Jurkat, Clone E6-1 (cell line): ENCODE results near the gene LCN6.
"Not testable (repeated sequence)": the region's sequence is repeated elsewhere in the genome, so short reads cannot be mapped to it uniquely, and the experiment has no call there.

ENCODE experiments used
- DNase-seq: peaks from one replicate; pipeline ENCODE4 v3.0.0-alpha.2; 2011; ENCODE audit warnings: low read depth, low spot score
- H3K4me3 ChIP-seq: 2 replicates; pipeline ENCODE4 v1.5.1; 2011; ENCODE audit warnings: mild to moderate bottlenecking, low read length, control low read depth, moderate library complexity

Gene LCN6

GRCh38 chr9:136719195-136719880, 29.0 kb downstream of the LCN6 start:
- DNase-seq: no peak
- no peak overlapping the region for H3K4me3 ChIP-seq

DNA sequence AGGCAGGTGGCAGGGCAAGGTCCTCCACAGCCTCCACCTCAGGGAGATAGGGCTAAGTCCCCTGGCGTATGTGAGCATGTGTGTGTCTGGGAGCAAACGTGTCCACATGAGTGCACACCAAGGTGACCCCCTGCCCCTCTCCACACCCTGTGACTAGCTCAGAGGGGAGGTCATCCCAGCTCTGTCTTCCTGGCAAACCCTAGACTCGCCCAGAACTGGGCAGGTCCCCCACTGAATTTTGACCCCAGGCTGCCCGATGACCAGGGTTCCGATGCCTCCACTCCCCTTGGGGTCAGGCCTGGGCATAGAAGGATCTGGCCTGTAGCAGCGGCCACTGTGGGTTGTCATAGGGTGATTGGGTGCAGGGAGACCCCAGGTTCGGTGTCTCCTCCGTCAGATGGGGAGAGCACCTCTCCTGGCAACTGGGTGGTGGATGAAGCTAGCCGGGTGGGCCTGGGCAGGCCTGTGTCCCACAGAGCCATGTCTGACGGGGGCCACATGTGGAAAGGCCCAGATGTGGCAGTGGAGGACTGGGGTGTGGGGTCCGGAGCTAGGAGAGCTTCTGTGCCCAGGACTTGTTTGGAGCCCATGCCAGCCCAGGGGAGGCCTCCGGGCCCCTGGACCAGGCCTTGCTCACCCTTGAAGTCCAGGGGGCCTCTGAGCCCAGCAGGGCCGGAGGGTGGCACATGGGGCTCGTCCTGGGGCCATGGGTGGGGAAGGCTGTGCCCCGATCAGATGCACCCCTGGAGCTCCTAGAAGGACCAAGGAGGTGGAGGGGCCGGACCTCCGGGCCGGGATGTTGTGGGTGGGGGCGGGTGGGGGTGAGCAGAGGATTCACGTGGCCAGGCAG, 29.8 kb downstream of the LCN6 start:
- no peak overlapping the region for H3K4me3 ChIP-seq
- no peak for DNase-seq

GRCh38 chr9:136717399-136717798, 30.9 kb downstream of the LCN6 start:
- DNase-seq: no peak

GRCh38 chr9:136714893-136715274, 33.4 kb downstream of the LCN6 start:
- H3K4me3 ChIP-seq: no peak overlapping the region

More at GRCh38 chr9:136717399-136717798, 30.9 kb downstream of the LCN6 start:
- H3K4me3 ChIP-seq: no peak overlapping the region

DNA sequence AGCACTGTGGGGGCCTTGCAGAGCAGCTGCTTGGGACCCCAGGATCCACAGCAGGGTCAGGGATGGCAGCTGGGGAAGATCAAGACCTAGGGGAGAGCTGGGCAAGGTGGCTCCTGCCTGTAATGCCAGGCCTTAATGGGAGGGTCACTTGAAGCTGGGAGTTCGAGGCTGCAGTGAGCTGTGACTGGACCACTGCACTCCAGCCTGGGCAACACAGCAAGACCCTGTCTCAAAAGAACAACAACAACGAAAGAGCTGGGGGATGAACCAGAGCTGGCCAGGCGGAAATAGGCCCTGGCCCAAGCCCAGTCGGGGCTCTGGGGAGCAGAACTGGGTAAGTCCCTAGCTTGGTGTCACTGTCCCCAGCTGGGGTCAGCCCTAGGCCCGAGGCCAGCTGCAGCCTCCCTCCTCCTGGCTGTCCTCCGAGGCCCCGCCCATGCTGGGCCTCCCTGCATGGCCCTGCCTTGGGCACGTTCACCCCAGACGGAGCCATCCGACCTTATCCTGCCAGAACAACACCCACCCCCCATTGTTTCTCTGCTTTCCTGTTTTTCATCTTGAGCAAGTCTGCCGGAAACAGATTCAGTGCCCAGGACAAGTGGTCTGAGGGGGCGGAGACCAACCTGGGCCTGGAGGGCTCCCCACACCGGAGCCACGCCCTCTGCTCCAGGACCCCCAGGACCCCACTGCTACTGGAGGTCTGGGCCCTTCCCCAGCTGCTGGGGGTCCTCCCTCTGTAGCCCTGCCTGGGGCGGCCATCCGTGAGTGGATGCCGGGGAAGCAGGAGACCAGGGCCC, 34.0 kb downstream of the LCN6 start:
- H3K4me3 ChIP-seq: no peak overlapping the region
- DNase-seq: no peak

More at GRCh38 chr9:136714893-136715274, 33.4 kb downstream of the LCN6 start:
- no peak for DNase-seq

DNA sequence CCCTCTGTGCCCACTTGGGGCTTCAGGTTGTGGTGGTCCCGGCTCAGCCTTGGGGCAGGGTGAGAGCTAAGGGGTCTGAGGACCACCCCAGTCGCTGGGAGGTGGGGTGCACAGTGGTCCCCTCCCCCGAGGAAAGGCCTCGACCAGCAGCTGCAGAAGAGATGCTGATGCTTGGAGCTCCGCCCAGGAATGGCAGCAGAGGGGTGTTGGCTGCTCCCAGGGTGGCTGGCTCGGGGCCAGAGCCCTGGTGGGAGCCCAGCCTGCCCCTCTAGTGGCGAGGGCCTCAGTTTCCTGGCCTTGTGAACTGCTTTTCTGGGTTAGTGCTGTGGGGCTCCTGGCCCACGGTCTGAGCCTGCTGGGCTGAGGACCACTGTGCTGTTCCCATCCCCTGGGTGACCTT, 34.8 kb downstream of the LCN6 start:
- H3K4me3 ChIP-seq: peak overlapping the region; percentile 68
- no peak for DNase-seq

DNA sequence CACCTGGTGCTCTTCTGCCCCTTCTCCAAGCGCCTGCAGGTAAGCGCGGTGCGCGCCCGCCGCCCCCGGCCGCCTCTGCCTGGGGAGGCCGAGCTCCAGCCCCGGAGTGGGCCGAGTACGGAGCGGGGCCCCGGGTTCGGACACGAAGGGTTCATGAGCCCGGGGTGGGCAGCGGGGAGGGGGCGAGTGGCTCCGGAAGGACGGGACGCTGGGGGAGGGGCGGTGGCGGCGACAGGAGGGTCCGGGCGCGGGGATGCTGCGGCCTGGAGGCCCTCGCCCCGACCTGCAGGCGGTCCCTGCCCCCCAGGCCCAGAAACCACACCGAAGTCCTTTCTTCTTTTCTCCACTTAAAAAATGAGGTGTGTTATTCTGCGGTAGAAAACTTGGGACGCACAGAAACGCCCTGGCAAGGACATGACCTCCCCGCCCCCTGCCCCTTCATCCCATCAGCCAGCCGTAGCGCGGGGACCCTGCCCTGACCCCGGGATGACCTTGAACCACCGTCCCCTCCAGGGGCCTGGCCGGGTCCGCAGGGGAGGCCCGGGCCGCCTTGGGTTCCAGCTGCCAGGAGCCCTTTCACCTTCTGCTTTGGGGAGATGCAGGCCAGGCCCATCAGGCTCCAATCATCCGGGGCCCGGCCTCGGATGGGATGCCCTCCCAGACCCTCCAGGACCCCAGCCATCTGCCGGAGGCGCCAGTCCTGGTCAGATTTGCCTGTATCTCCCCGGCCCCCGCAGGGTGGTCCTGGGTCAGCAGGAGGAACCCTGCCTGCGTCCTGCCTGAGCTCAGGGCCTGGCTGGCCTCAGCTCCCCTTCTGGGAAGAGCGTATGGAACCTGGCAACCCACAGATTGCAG, 35.4 kb downstream of the LCN6 start:
- DNase-seq: no peak
- H3K4me3 ChIP-seq: peak overlapping the region; percentile 68

- DNase-seq: peak; percentile 33
- H3K4me3 ChIP-seq: peak within 1 kb of the TSS; percentile 68
These were observed 36.3 kb downstream of the LCN6 start, which contains the start of gene DIPK1B for GRCh38 chr9:136711751-136712689. TSS of gene DIPK1B (plus strand) at chr9:136712572. CDS start at chr9:136712666, 94 bp downstream.

GRCh38 chr9:136711219-136711648, 37.1 kb downstream of the LCN6 start:
- not testable (repeated sequence) for DNase-seq, H3K4me3 ChIP-seq

- no peak overlapping the region for H3K4me3 ChIP-seq
- no peak for DNase-seq
These were observed 37.8 kb downstream of the LCN6 start for GRCh38 chr9:136710543-136710942.

GRCh38 chr9:136709454-136710109, 38.7 kb downstream of the LCN6 start:
- H3K4me3 ChIP-seq: no peak overlapping the region
- DNase-seq: no peak

DNA sequence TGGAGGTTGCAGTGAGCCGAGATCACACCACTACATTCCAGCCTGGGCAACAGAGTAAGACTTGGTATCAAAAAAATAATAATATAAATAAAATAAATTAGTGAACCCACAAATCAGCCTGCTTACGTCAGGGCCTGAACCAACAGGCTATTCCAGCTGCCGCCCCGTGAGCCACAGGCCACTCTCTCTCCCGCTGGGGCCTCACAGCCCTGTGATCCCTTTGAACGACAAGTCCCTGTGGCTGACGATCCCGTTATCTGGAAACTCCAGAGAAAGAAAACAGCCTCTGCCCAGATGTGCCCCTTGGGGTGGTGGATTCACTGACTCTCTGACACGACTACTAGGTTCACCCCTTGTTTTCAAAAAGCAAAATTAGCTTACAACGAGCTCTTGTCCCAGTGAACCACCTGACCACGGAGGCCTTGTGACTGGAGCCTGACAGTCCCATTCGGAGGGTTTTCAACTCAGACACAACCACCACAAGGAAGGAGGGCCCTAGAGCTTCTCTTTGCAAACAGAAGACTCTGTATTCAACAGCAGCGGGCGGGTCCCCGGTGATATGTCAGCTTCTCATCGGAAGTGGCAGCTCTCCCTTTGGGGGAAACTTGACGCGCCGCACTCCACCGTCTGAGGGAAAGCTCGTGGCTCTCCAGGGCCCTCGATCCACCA, 40.3 kb downstream of the LCN6 start:
- no peak overlapping the region for H3K4me3 ChIP-seq
- no peak for DNase-seq

DNA sequence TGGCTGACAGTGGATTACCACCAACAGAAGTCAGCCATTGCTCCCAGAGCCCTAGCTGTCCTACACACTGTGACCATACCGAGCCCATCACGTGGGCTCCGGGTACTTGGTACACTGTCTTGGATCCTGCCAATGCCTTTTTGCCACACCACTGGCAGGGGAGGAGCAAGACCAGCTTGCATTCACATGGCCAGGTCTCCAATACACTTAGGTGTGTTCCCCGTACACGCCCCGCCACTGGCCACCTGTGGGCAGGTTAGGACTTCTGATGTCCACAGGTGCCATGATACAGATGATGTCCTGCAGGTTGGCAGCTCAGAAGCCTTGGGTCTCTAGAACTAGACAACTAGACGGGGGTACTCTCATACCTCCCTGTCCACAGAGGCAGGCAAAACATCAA, 41.3 kb downstream of the LCN6 start:
- H3K4me3 ChIP-seq: no peak overlapping the region
- no peak for DNase-seq

GRCh38 chr9:136705564-136705963, 42.8 kb downstream of the LCN6 start:
- no peak overlapping the region for H3K4me3 ChIP-seq
- DNase-seq: no peak

DNA sequence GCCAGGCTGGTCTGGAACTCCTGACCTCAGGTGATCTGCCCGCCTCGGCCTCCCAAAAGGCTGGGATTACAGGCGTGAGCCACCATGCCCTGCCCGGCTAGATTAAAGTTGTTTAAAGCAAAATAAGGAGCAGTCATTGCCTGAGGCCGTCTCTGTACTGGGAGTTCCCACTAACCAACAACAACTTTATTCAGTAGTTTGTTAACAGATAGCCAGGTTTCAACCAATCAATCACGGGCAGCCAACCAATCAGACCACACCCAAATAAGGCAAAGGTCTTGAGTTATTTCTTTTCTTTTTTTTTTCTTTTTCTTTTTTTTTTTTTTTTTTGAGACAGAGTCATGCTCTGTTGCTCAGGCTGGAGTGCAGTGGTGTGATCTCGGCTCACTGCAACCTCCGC, 43.6 kb downstream of the LCN6 start:
- DNase-seq, H3K4me3 ChIP-seq: not testable (repeated sequence)

DNA sequence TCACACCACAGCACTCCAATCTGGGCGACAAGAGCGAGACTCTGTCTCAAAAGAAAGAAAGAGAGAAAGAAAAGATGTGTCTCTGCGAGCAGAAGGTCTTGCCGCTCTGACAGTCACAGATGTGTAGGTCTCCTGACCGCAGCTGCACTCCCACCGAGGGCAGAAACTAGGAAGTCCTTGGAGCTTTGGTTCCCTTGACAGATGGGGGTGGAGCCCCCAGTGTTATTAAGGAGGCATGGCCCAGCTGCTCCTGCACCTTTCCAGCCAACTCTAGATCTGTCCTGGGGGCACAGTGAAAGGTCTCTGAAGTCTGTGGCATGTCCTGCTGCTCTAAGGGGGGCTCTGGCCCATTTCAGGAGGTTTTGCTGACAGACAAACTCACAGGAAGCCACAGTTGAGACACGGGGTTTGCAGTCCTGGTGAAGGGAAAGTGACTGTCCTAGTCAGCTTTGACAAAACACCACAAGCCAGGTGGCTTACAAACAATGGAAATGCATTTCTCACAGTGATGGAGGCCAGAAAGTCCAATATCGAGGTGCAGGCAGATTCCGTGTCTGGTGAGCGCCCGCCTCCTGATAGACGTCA, 45.0 kb downstream of the LCN6 start:
- H3K4me3 ChIP-seq: no peak overlapping the region
- DNase-seq: peak; percentile 67
